ENCODE results near the gene SWI5. TPM values are rescaled to one million over a fixed set of nuclear protein-coding genes. Genes with fewer than 3 reads are reported as not detected.

SWI5 gene
- total and polyA plus RNA-seq, 9 of the 15 experiments (the other 6 are each of a cell fraction or from before 2014, with no cell fraction given): 62.8 to 133 (median 95.9) TPM

DNA sequence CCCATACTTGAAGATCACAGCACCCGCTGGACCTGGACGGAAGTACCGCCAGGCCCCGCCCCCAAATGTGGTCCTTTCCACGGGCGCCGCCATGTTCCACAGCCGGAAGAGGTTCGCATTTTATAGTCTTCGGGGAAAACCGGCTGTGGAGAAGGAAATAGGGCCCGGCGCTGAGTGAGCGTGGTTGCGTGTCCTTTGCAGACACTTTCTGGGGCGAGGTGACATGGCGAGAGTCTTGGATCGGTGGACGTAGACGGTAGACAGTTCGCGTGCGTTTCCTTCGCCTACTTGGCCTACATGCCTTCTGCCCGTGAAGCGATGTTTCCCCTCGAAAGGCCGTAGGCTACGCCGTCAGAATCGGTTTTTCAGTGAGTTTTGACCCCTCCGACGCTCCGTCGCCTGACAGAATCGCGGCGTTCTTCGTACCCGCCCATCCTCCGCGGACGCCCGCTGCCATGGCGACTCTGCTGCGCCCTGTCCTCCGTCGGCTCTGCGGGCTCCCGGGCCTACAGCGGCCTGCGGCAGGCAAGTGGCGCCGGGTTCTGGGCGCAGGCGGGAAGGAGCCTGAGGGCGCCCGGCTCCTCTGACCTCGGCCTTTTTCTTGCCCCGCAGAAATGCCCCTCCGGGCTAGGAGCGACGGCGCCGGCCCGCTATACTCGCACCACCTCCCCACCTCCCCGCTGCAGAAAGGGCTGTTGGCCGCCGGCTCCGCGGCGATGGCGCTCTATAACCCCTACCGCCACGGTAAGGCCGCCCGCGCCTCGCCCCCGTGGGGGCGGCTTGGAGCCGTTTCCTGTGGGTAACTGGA, 46.5 kb downstream of the SWI5 start, which contains the start of the genes COQ4 and TRUB2 (continued):
- TF ChIP-seq MAZ (CRISPR knock-in tag; conservative IDR thresholded peaks at IDR 0.05 in 1 of 2, IDR thresholded peaks at IDR 0.05 in 1 of 2): peak in 1 of 2 experiments; percentile 93; a peak in 2 of 4 replicates
- peak; percentile 44; the same call in 1 of the 2 replicates for TF ChIP-seq E2F3 (CRISPR knock-in tag; IDR thresholded peaks at IDR 0.05)
- peak; percentile 92 for TF ChIP-seq SMAD4 (CRISPR knock-in tag; conservative IDR thresholded peaks at IDR 0.05)
- TF ChIP-seq SFPQ (IDR thresholded peaks at IDR 0.05; ENCODE audit: low read depth, low read length): no peak
- TF ChIP-seq, protein P1, sequence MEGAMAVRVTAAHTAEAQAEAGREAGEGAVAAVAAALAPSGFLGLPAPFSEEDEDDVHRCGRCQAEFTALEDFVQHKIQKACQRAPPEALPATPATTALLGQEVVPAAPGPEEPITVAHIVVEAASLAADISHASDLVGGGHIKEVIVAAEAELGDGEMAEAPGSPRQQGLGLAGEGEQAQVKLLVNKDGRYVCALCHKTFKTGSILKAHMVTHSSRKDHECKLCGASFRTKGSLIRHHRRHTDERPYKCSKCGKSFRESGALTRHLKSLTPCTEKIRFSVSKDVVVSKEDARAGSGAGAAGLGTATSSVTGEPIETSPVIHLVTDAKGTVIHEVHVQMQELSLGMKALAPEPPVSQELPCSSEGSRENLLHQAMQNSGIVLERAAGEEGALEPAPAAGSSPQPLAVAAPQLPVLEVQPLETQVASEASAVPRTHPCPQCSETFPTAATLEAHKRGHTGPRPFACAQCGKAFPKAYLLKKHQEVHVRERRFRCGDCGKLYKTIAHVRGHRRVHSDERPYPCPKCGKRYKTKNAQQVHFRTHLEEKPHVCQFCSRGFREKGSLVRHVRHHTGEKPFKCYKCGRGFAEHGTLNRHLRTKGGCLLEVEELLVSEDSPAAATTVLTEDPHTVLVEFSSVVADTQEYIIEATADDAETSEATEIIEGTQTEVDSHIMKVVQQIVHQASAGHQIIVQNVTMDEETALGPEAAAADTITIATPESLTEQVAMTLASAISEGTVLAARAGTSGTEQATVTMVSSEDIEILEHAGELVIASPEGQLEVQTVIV (CRISPR knock-in tag; IDR thresholded peaks at IDR 0.05; ENCODE audit: borderline replicate concordance): no peak
- 0 out of 2 replicates have a peak, but pooled peaks have one; percentile 8 for TF ChIP-seq ZNF354B (CRISPR knock-in tag; IDR thresholded peaks at IDR 0.05)
- no peak; the same call in 1 of the 2 replicates for TF ChIP-seq BHLHE40 (IDR thresholded peaks at IDR 0.05; ENCODE audit: low read length)
- no peak for TF ChIP-seq ZFP30 (CRISPR knock-in tag; IDR thresholded peaks at IDR 0.05; ENCODE audit: borderline replicate concordance)
- TF ChIP-seq DIDO1 (tag; IDR thresholded peaks at IDR 0.05; ENCODE audit: low read depth): peak; percentile 100
- TF ChIP-seq MBD2 (IDR thresholded peaks at IDR 0.05; ENCODE audit: borderline replicate concordance, low read depth): no peak
- peak; percentile 85; the same call in 1 of the 2 replicates for TF ChIP-seq SRSF1 (IDR thresholded peaks at IDR 0.05; ENCODE audit: low read depth, low read length)
- TF ChIP-seq, protein P2, sequence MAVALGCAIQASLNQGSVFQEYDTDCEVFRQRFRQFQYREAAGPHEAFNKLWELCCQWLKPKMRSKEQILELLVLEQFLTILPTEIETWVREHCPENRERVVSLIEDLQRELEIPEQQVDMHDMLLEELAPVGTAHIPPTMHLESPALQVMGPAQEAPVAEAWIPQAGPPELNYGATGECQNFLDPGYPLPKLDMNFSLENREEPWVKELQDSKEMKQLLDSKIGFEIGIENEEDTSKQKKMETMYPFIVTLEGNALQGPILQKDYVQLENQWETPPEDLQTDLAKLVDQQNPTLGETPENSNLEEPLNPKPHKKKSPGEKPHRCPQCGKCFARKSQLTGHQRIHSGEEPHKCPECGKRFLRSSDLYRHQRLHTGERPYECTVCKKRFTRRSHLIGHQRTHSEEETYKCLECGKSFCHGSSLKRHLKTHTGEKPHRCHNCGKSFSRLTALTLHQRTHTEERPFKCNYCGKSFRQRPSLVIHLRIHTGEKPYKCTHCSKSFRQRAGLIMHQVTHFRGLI (CRISPR knock-in tag; IDR thresholded peaks at IDR 0.05): 0 out of 2 replicates have a peak, but pooled peaks have one; percentile 67
- TF ChIP-seq HMGN3 (IDR thresholded peaks at IDR 0.05; ENCODE audit: borderline replicate concordance, extremely low read depth, insufficient read length, low read depth, low read length): no peak
- no peak for TF ChIP-seq MYBL2 (IDR thresholded peaks at IDR 0.05; ENCODE audit: low read depth)
- TF ChIP-seq MYBL2 (CRISPR knock-in tag; IDR thresholded peaks at IDR 0.05; ENCODE audit: borderline replicate concordance): no peak
- peak; percentile 95; the same call in 1 of the 2 replicates for TF ChIP-seq RHOXF2B (CRISPR knock-in tag; conservative IDR thresholded peaks at IDR 0.05)
